CD4-positive, alpha-beta T cell treated with Interleukin-12 subunit alpha and Interleukin-12 subunit beta, for 1 hour (primary cell): Measurements from ENCODE around the gene BRD1.
A peak's percentile ranks its signal among the peaks of the same experiment; 100 is the strongest.
"Not testable (repeated sequence)": the region's sequence is repeated elsewhere in the genome, so short reads cannot be mapped to it uniquely, and the experiment has no call there.

Experiments
- DNase-seq: peaks from one replicate; pipeline ENCODE4 v3.0.0-alpha.2; 2020

Gene BRD1

DNA sequence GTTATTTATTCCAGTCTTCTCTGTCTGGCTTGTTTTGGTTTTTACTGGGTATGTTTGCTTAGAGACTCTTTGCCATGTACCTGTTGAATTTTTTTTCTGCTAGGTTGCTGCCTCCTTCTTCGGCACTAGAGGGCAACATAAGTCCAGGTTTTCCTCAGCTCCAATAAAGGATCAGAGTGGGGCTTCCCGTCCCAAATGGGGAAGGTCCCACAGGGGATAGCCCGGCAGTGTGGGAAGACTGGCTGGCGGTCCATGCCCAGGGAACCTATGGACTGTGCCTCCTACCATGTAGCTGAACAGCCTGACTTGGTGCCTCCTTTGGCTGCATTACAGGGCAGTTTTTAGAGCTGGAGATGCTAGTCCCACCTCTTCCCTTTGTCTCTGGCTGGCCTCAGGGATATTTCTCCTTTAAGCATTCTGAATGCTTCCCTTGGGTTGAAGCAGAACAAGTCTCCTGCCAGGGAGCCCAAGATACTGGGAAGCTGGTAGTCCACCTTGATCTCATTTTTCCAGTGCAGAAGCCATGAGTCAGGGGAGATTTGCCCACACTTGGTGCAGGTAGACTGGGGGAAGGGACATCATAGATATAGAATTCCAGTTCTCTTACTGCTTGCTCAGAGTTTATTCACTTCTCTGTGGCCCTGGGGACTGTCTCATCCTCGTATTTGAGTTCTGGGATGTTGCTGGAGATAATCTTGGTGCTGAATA lies 60.2 kb downstream of the BRD1 start:
- DNase-seq: peak; percentile 63

DNA sequence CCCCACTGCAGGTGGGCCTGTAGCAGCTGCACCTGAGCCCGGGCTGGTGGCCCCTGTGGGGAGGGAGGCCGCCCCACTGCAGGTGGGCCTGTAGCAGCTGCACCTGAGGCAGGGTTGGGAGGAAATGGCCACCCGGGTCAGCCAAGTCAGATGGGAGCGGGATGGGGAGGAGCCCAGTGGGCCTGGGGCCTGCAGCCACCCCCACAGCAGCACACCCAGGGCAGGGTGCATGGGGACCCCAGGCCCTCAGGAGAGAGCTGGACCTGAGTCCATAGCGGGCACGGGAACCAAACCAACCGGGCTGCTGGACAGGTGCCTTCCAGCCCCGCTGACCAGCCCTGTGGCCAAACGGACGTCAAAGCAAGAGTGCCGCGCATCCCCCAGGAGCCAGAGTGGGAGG lies 61.7 kb downstream of the BRD1 start:
- no peak for DNase-seq

DNA sequence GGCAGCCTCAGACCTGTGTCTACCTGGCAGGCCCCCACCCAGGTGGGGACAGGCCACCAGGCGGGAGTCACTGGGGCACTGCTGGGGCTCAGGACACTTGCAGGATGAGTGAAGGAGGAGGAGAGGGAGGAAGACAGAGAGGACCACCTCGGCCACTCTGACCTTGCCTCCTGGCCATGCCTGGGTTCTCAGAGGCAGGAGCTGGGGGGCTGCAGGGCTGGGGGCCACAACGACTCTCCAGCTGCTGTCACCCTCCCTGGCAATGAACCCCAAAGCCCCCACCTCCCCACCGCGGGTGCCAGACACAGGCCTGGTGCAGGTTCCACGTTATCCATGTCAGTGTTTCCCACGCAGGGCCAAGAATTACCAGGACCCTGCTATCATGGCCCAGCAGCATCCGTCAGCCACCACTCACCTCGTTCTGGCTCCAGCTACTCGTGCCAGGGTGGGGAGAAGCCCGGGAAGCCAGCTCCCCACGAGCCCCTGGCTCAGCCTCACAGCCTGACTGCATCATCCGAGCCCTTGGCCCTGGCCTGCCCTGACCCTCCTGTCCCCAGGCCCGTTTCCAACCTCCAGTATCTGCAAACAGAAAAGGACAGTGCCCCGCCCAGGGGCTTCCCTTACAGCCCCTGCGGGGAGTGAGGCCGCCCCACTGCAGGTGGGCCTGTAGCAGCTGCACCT lies 62.4 kb downstream of the BRD1 start:
- no peak for DNase-seq

- DNase-seq: no peak
Measured at GRCh38 chr22:49764127-49764581, 63.5 kb downstream of the BRD1 start.

- no peak for DNase-seq
Measured at GRCh38 chr22:49763696-49764095, 64.0 kb downstream of the BRD1 start.

DNA sequence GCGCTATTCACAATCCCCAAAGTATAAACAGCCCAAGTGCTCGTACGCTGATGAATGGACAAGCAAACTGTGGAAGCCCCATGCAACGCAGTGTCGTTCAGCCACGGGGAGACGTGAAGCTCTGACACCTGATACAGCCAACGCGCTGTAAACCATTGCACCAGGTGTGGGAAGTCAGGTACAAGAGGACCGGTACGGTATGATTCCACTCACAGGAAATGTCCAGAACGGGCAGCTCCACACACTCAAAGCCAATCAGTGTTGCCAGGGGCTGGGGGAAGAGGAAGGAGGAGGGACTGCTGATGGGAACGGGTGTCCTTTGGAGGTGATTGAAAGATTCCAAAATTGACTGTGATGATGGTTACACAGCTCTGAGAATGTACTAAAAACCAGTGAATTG lies 64.5 kb downstream of the BRD1 start:
- DNase-seq: no peak

DNA sequence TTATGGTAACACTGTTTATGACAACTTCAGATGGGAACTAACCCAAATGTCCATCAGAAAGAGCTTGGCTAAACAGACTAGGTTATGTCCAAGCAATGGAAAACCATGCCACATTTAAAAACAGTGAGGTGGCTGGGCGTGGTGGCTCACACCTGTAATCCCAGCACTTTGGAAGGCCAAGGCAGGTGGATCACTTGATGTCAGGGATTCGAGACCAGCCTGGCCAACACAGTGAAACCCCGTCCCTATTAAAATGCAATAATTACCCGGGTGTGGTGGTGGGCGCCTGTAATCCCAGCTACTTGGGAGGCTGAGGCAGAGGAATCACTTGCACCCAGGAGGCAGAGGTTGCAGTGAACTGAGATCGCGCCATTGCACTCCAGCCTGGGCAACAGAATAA lies 65.1 kb downstream of the BRD1 start:
- DNase-seq: not testable (repeated sequence)

DNA sequence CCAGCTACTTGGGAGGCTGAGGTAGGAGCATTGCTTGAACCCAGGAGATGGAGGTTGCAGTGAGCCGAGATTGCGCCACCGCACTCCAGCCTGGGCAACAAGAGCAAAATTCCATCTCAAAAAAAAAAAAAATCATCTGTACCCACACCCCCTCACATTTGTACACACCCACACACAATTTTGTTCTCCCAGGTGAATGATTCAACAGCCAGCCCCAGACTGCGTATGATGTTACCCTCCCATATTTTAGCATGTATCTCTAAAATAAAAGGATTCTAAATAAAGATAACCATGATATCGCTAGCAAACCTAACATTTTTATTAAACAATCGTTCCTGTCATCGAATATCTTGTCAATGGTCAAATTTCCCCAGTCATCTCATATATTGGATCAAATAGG lies 65.8 kb downstream of the BRD1 start:
- DNase-seq: no peak

DNA sequence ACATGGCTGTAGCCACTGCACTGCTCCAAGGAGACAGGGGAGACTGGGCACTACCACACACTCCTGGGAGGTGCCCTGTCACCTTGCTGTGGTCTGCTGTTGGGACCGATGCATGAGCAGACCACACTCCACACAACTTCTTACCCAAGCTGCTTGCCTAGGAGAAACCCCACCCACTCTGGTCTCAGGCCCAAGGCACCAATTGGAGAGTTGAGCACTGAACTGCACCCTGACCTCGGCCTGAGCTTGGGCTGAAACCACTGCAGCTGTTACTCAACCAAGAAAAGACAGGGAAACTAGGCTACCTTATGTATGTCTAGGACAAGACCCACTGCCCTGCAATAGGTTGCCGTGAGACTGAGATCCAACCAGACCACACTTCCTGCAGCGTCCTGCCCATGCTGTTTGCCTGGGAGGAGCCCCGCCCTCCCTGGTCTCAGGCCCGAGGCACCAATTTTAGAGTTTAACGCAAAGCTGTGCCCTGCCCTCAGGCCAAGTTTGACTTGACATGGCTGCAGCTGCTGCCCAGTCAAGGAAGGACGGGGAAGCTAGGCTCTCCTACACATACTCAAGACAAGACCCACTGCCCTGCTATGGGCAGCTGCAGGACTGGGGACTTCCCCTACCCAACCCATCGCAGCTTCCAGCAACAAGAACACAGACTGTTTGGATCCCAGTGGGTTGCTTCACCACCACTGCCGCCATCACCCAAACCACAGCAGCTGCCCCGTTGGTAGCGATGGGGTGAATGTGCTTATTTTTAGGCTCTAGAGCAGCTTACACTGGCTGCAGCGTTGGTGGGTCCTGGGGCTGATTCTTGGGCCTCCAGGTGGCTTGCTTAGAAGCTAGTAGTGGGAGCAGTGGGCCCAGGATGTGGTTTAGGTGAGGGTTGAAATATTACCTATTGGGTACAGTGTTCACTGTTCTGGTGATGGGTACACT lies 66.8 kb downstream of the BRD1 start:
- no peak for DNase-seq

DNA sequence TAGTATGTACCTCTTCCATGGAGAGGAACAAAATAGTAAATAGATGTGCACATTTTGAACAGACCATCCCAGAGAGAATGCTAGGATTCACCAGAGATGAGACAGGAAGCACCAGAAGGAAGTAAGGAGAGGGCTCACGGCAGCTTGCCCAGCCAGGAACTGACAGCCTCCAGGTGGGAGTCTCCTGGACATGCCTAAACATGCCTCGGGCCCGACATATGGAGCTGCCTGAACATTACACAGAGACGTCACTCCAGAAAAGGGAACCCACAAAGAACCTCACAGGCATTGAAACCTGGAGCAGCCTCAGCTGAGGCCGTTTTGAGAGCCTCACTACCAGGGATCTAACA lies 67.4 kb downstream of the BRD1 start:
- DNase-seq: no peak

- DNase-seq: no peak
Measured at GRCh38 chr22:49756676-49757075, 71.0 kb downstream of the BRD1 start.

- no peak for DNase-seq
Measured at GRCh38 chr22:49756201-49756600, 71.5 kb downstream of the BRD1 start.

- DNase-seq: no peak
Measured at GRCh38 chr22:49755631-49756001, 72.1 kb downstream of the BRD1 start.

GRCh38 chr22:49754696-49755630 lies 72.7 kb downstream of the BRD1 start:
- DNase-seq: no peak

DNA sequence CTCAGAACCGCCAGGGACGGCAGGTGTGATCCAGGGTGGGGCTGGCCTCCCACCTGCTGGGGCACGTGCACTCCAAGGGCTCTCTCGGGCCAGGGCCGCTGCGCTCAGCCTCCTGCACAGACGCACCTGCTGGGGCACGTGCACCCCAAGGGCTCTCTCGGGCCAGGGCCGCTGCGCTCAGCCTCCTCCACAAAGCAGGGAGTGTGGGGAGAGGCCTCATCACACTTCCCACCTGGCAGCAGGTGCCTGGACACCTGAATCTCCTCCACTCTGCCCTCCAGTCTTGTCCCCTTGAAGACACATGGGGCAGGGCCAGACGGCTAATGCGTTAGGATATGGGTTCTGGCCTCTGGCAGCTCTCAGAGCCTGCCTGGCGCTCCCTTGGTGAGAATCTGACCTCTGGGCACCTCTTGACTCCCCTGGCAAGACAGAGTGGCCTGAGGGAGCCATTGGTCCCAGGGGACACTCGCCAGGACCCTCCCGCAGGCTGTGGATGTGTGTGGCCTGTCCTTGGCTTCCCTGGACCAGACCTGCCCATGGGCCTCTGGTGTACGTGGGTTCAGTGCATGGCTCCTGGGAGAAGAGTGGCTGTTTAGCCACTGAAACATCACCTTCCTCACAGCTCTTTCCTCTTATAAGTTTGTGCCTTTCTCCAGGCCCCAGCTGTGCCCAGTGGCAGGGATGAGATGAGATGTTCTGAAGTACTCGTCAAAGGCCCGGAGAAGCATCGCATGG lies 73.5 kb downstream of the BRD1 start:
- no peak for DNase-seq

DNA sequence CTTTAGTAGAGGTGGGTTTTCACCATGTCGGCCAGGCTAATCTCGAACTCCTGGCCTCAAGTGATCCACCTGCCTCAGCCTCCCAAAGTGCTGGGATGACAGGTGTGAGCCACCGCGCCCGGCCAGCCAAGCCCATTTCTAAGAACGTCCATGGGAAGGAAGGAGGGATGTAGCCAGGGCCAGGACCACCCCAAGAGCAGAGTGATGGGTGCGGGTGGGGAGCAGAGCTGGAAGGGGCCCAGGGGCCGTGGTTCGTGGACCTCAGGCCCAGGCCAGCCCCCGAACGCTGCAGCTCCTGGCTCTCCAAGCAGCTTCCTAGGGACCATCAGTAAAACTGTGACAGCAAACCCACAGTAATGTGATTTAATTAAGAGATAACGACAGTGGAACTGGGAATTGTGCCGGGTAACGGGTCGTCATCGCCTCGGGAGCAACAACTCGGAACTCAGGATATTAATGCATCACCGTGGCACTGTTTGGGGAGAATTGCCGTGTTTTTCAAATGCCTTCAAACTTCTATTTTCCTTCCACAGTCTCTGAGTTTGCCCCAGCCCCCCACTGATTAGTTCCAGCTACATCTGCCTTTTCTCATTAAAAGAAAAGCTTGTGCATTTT lies 74.3 kb downstream of the BRD1 start:
- DNase-seq: no peak

DNA sequence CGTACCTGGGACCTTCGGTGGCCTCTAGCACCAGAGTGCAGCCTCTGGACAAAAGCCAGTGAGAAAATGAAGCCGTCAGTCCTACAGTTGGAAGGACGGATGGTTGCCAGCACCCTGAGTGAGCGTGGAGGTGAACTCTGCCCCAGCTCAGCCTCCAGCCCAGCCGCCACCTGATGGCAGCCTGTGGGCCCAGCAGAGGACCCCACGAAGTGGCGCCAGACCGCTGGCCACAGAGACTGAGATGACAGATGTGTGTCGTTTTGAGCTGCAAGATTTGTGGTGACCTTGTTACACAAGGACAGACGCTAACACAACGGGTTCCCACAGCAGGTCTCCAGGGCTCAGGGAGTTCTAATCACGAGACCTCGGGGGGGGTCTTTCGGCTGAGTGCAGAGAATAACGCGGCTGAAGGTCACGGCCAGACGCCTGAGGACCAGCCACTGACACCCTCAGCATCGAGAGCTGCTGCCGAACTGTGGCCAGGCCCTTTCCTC lies 75.0 kb downstream of the BRD1 start:
- DNase-seq: no peak

GRCh38 chr22:49751966-49752597 lies 75.6 kb downstream of the BRD1 start:
- DNase-seq: no peak

GRCh38 chr22:49751318-49751965 lies 76.2 kb downstream of the BRD1 start:
- DNase-seq: no peak

- no peak for DNase-seq
Measured at GRCh38 chr22:49749885-49750510, 77.7 kb downstream of the BRD1 start.
